ENCODE results near the gene SCG3. TPM values are rescaled to one million over a fixed set of nuclear protein-coding genes. Genes with fewer than 3 reads are reported as not detected.

The SCG3 gene
- total RNA-seq, 4 donors from 2014 or later: 0.41 TPM; not detected in 3

DNA sequence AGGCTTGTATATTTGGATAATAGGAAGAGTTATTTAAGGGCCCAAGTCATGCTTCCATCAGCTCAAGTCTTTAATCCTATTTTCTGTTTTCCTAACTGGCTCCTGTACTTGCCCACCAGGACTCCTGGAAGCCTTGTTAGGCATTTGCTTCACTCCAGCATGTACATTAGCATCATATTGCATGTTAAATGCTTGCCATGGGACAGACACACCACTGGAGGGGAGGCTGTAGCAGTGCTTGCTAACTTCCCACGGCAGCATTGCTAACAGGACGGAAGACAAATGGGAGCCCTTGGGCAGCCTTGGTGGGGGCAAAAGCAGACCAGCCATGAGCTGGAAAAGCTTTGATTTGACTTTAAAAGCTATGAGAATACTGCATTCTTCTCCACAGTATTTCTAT is 76.1 kb downstream of the SCG3 start:
- intact Hi-C loops (cut with DNase I; ENCODE audit: low total_unique reads): no loop called here
- Histone ChIP-seq H3K4me3 (no peak overlapping the region), H3K9me3 (no peaks in the 10 kb centered on the region), H3K27ac (peak overlapping the region; percentile 72 to 75), H3K36me3 (no peaks in the 10 kb centered on the region), H3K4me1 (peaks cover 0 to 11% of the 10 kb centered on the region in 2 donors), H3K27me3 (no peaks in the 10 kb centered on the region)
- TF ChIP-seq, protein P1, sequence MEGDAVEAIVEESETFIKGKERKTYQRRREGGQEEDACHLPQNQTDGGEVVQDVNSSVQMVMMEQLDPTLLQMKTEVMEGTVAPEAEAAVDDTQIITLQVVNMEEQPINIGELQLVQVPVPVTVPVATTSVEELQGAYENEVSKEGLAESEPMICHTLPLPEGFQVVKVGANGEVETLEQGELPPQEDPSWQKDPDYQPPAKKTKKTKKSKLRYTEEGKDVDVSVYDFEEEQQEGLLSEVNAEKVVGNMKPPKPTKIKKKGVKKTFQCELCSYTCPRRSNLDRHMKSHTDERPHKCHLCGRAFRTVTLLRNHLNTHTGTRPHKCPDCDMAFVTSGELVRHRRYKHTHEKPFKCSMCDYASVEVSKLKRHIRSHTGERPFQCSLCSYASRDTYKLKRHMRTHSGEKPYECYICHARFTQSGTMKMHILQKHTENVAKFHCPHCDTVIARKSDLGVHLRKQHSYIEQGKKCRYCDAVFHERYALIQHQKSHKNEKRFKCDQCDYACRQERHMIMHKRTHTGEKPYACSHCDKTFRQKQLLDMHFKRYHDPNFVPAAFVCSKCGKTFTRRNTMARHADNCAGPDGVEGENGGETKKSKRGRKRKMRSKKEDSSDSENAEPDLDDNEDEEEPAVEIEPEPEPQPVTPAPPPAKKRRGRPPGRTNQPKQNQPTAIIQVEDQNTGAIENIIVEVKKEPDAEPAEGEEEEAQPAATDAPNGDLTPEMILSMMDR (IDR thresholded peaks at IDR 0.05): no peak
- TF ChIP-seq POLR2A (IDR thresholded peaks at IDR 0.05): no peak
- no peak for DNase-seq

DNA sequence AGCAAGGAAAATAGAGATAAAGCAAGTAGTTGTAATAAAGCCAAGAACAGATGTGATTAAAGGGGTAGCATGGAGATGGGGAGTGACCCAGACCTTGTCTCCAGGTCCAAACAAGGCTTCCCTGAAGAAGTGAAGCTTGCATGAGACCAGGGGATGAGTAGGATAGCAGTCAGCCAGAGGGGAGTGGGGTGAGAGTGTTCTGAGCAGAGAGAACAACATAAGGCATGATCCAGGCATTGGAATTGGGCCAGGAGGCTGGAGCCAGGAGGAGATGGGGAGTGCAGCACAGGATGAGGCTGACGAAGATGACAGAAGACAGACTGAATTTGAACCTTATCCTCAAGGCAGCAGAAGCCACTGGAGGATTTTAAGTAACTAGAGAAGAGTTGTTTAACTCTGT is 77.3 kb downstream of the SCG3 start:
- Histone ChIP-seq H3K27me3 (no peaks in the 10 kb centered on the region), H3K36me3 (no peaks in the 10 kb centered on the region), H3K4me1 (peaks cover 0 to 5% of the 10 kb centered on the region in 2 donors), H3K9me3 (no peaks in the 10 kb centered on the region), H3K4me3 (no peak overlapping the region), H3K27ac (peak overlapping the region; percentile 72 to 75)
- intact Hi-C loops (cut with DNase I; ENCODE audit: low total_unique reads): no loop called here
- TF ChIP-seq POLR2A (IDR thresholded peaks at IDR 0.05): no peak
- TF ChIP-seq, protein P1 (IDR thresholded peaks at IDR 0.05): no peak
- DNase-seq: peak; percentile 87 to 93

DNA sequence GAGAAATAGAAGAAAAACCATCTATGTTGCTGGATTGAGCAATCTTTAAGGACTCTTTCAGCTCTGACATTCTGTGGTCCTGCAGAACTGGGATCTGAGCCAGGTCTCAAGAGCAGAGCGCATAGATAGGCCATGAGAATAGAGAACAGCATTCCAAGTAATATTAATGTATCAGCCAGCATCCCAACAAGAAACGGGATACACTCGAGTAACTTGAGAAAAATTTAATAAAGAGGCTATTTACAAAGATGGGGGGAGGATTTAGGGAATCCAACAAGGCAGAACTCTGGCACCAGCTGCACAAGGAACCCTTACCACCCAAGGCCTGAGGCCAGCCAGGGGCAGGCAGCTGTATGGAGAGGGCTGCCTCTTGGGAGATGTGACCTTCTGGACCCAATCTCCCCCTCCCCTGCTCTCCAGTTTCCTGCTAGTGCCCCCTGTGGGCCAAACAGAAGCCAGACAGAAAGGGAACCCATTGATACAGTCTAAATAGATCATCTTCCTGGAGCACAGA is 78.3 kb downstream of the SCG3 start:
- peaks cover 0 to 5% of the 10 kb centered on the region in 2 donors for H3K4me1 ChIP-seq
- no peak for TF ChIP-seq POLR2A (IDR thresholded peaks at IDR 0.05)
- TF ChIP-seq, protein P1 (IDR thresholded peaks at IDR 0.05): no peak
- no peaks in the 10 kb centered on the region for H3K9me3 ChIP-seq
- no peaks in the 10 kb centered on the region for H3K27me3 ChIP-seq
- peak; percentile 66 to 73 for DNase-seq
- no peak overlapping the region for H3K4me3 ChIP-seq
- intact Hi-C loops (cut with DNase I; ENCODE audit: low total_unique reads): no loop called here
- no peaks in the 10 kb centered on the region for H3K36me3 ChIP-seq
- peak overlapping the region; percentile 72 to 75 for H3K27ac ChIP-seq

DNA sequence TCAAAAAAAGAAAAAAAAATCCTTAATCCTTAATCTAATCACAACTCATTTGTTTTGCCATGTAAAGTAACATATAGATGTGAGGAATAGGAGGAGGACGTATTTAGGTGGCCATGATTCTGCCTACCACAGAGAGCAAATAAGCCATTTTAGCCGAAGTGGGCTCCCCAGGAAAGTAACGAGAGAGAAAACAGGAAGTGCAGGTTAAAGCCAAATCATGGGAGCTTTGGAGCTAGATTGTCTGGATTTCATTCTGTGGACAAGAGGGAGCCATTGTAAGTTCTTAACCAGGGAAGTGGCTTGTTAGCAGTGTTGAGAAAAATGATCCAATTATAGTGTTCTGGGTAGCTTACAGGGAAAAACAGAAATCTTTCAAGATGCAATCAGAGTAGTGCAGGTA is 79.5 kb downstream of the SCG3 start:
- intact Hi-C loops (cut with DNase I; ENCODE audit: low total_unique reads): no loop called here
- no peak overlapping the region for H3K27ac ChIP-seq
- H3K27me3 ChIP-seq: no peaks in the 10 kb centered on the region
- H3K9me3 ChIP-seq: no peaks in the 10 kb centered on the region
- no peak for DNase-seq
- peaks cover 0 to 5% of the 10 kb centered on the region in 2 donors for H3K4me1 ChIP-seq
- no peaks in the 10 kb centered on the region for H3K36me3 ChIP-seq
- TF ChIP-seq, protein P1 (IDR thresholded peaks at IDR 0.05): no peak
- TF ChIP-seq POLR2A (IDR thresholded peaks at IDR 0.05): no peak
- H3K4me3 ChIP-seq: no peak overlapping the region

DNA sequence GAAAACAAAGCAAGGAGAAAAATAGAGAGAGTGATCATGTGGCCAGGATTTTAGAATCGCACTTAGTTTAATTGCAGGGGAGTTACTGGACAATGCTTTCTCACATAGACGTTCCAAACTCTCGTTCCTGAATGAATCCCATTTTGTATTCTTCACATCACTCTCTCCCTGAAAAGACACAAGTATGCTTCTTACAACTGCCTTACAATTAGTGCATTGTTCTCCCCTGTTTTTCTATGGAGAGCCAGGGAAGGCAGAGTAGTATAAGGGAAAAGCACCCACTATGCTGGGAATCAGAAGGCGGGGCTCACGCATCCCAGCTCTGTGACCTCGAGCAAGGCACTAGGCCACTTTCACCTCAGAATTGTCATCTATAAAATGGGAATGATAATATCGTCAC is 84.4 kb downstream of the SCG3 start:
- H3K9me3 ChIP-seq: no peaks in the 10 kb centered on the region

More for the DNA sequence above, 84.4 kb downstream of the SCG3 start:
- no peak overlapping the region for H3K4me3 ChIP-seq
- DNase-seq: no peak
- no peak for TF ChIP-seq POLR2A (IDR thresholded peaks at IDR 0.05)
- TF ChIP-seq, protein P1 (IDR thresholded peaks at IDR 0.05): no peak
- H3K27ac ChIP-seq: no peak overlapping the region
- H3K4me1 ChIP-seq: no peaks in the 10 kb centered on the region
- no peaks in the 10 kb centered on the region for H3K36me3 ChIP-seq
- intact Hi-C loops (cut with DNase I; ENCODE audit: low total_unique reads): no loop called here
- H3K27me3 ChIP-seq: no peaks in the 10 kb centered on the region
